ENCODE results near the gene DOCK9.

Gene DOCK9

DNA sequence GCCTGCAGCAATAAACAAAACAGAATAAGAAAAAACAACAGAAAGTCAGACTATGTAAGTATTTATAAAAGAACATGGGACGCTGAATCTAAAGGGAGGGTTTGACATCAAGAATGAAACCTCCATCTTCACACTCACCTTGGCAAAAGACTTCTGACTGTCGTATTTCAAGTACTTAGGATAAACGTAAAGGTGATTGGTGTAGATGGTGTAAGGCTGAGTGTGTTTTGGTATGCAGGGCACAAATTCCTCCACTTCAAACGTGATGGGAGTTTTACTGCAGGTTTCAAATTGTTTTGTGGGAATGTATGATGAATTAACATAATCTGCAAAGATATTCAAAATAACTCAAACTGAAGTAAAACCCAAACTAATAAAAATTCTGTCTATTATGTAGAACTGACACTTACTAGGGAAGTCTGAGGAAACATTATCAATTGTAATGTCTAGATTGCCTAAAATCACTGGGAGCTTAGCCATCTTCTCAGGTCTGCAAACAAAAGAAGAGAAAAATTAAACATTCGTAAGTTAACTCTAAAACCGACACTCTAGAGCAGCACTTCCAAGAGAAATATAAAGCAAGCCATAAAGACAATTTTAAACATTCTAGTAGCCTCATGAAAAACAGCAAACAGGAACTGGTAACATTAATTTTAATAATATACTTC, 89.5 kb downstream of the DOCK9 start:
- DNase-seq (ENCODE audit: low read depth, low spot score) = no peak

DNA sequence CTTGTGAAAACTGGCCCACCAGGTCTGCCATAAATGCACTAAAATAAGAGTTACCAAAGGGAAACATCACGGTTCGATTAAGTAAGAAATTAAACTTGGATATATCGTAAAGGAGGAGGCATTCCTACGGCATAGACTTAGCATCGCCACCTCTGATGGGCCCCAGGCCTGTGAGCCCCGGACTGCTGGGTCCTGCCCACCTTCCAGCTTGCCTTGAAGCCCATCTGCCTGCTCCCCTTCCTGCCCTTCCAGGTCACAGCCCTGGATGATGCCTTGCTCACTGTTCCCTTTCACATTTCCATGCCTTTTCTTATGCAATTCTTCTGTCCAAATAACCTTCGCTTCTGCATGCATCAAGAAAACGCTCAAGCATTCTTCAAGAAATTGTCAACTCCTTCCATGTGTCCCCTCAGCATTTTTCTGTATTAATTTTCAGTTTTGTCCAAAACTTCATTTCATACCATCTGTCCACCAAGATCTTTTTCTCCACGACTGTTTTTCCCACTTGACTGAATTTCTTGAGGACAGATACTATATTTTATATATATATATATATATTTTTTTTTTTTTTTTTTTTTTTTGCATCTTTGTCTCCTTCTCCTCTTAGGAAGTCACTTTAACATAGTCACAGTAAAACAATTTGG, 91.2 kb downstream of the DOCK9 start:
- no peak for DNase-seq (ENCODE audit: low read depth, low spot score)

DNA sequence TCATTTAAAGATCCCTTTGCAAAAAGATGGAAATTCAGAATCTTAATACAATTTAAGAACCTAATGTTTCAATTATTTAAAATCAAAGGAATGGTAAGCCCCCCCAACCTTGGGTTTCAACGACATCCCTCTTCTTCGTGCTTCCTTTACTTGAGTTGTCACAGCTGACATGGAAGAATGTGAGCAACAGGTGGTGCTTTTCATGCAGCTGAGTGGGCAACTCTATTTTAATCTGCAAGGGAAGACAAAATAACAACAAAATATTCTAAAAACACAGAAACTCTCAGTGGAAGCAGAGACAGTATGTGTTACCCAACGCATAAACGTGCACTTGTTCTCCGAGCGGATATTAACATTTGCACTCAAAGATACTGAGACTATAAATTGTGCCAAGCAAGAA, 92.3 kb downstream of the DOCK9 start:
- DNase-seq (ENCODE audit: low read depth, low spot score) = no peak

DNA sequence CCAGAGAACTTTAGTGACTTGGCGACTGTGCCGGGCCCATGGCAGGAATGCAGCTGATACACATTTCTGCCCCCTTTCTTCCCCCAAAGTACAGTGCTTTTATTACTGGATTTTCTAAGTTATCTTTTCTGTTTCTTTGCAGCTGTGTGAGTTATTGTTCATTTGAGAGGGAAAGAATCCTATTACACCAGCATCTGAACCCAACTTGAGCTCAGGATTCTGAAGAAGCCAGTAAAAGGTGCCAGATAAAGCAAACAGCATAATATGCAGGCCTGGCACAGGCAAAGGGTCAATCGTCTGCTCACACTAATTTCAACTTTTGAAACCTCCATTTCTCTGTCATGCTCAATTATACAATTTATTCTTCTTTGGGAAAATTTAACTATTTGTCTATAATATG, 93.9 kb downstream of the DOCK9 start:
- no peak for DNase-seq (ENCODE audit: low read depth, low spot score)

DNA sequence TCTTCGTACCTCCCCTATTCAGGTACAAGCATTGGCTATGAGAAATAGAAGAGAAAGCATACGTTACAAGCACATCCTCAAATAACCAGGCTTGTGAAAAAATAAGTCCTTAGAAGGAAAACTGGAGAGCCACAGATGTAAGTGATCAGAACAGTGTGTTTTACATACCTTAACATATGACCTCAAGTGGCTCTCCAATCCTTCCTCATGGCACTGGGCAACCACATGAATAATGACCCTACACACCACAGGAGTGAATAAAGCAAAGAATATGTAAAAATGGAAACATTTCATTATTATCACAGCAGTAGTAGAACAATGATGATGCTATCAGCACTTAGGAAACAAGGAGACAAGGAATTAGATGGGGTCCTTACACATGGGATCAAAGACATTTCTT, 96.5 kb downstream of the DOCK9 start:
- no peak for DNase-seq (ENCODE audit: low read depth, low spot score)

DNA sequence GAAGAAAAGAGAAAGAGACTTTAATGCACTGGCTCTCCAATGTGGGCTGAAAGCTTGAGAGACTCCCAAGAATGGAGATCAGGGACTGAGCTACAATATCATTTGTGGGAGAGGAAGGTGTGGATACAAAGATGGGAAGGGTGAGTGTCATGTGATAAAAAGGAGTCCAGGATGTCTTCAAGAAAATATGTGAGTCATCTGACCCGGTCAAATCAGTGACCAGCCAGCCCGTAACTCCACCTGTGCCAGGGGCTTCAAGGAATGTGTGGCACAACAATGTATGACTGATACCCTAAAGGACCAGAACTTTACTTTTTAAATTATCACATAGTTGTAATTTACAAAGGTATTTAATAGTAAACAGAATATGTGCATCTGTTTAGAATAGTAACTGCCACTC, 97.2 kb downstream of the DOCK9 start:
- no peak for DNase-seq (ENCODE audit: low read depth, low spot score)

DNA sequence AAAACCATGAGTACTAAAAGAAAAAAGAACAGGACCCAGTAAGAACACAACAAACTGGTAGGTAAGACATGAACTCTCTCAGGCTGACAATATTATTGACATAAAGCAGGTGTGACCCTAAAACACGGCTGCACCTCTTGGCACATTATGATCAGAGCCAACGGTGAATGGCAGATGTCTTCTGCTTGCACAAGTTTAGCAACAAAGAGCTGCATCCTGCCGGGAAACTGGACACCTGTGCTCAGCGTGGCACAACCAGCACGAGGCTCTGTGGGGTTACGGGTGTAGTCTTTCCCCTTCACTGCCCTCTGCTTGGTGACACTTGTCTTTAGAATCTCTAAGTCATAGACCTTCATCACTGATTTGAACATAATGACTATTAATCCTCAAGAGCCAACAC, 97.9 kb downstream of the DOCK9 start:
- no peak for DNase-seq (ENCODE audit: low read depth, low spot score)

DNA sequence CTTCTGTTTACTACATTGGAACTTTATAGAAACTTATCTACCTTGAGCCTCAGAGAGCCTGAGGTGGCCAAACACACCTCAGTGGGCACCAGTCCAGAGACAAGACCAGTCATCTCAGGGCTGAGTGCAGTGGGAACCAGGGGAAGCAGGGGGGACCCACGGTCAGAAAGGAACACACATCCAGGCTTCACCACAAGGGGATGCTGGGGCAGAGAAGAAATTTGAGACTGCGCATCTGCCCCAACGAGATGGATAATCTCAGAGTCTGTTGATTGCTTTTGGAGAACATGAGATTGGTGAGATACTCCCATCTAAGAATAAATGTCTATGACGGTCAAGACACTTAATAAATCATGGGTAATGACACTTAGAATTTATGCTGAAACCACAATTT, 98.7 kb downstream of the DOCK9 start:
- DNase-seq (ENCODE audit: low read depth, low spot score) = no peak

DNA sequence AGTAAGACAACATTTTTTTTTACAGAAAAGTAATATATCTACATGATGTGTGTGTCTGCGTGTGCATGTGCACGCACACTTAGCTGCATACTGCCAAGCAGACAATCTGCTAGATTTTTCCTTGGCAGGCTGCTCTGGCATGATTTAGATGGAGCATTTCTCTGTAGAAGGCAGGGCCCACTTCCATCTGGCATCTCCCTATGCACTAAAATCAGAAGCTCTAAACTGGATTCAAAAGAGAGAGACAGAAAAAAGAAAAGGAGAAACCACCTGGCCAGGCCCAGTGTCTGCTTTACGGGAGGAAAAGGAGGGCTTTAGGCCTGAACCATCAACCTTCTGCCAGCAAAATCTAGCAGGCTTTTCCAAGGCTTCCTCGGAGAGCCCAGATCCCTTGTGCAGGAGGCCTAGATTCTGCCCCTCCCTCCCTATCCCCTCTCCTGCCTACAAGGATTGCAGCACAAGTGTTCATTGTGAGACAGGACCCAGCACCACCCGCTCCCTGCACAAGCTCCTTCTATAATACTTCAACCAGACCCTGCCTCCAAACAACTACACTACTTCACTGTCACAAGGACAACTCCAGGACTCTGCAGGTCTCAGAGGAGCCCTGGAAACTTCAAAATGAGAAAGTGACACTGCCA, 99.3 kb downstream of the DOCK9 start:
- no peak for DNase-seq (ENCODE audit: low read depth, low spot score)

DNA sequence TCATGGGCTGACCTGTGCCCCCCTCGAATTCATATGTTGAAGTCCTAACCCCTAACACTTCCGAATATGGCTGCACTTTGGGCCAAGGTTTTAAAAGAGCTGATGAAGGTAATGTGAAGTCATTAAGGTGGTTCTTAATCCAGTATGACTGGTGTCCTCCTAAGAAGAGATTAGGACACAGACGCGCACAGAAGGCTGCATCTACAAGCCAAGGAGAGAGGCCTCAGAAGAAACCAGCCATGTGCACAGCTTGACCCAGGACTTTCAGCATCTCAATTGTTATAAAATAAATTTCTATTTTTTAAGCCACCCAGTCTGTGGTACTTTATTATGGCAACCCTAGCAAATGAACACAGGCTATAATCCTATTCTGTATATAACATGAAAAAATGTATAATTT, 99.9 kb downstream of the DOCK9 start:
- DNase-seq (ENCODE audit: low read depth, low spot score) = no peak

DNA sequence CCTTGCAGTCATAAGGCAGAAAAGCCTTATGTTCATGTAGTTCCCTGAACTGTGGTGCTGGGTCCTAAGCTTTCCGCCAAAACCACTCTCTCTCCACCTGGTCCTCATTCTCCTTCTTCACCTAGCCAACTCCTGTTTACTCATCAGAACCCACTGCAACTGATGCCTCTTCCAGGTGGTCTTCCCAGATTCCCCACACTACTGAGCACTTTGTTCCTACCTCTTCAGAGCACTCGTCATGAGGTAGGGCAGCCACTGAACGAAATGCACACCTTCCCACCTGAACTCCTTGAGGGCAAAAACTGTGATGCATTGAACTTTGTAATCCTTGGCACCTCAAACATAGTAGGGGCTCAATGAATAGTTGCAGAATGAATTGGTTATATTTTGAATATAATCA, 100.4 kb downstream of the DOCK9 start:
- no peak for DNase-seq (ENCODE audit: low read depth, low spot score)

DNA sequence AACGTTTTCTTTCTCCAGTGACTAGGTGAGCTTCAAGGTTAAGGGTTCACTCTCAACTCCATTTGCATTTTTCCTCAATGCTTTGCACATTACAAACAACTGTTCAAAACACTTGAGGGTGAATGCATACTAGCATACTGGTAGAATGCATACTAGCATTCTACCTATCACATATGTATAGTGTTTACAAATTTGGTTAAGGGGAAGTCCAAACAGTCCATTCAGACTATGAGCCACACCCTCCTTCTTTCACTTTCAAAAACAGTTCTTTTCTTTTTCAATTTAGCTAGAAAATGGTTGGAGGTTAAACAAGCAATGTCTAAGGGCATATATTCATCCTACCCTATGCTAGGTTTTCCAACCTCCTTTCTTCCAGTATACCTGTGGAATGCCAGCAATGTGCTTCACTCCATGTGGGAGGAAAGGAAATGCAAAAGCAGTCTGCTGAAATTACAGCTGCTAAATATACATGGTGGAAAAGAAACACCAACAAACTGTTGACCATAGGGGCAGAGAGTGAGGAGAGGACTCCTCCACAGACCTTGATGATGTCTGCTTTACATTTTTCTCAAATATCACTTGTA, 102.6 kb downstream of the DOCK9 start:
- DNase-seq (ENCODE audit: low read depth, low spot score) = no peak

DNA sequence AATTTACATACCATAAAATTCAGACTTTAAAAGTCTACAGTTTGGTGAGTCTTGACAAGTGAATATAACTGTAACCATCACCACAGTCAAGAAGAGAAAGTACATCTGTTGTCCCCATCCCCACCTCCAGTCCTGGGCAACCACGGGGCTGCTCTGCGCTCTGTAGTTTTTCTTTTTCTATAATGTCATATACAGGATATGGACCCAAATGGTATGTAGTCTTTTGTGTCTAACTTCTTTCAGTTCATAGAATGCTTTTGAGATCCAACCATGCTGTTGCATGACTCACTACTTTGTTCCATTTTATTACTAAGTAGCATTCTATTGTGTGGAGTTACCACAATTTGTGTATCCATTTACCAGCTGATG, 103.9 kb downstream of the DOCK9 start:
- no peak for DNase-seq (ENCODE audit: low read depth, low spot score)

DNA sequence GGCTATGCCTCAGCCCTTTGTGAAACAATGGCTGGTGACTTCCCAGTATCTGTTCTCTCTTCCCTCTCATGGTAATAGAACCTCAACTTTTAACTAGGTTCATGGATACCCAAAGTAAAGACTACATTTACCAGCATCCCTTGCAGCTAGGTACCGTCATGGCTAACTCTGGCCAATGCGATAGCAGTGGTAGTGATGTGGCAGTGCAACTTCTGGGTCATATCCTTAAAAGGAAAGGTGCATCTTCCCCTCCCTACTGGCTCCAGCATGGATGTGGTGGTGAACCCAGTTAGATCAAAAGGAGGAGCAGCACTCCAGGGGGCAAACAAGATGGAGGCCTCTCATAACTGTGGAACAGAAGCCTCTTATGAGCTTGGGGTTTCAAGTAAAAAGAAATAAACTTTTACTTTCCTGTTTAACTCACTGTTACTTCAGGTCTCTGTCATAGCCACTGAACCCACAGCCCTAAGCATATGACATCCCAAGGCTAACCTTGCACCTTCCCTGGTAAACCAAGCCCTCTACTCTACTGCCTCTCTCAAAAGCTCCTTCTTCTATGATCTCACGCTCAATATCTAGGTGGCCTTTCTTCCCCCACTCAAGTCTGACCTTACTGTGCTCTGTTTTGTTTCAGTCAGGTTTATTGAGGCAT, 104.4 kb downstream of the DOCK9 start:
- no peak for DNase-seq (ENCODE audit: low read depth, low spot score)

DNA sequence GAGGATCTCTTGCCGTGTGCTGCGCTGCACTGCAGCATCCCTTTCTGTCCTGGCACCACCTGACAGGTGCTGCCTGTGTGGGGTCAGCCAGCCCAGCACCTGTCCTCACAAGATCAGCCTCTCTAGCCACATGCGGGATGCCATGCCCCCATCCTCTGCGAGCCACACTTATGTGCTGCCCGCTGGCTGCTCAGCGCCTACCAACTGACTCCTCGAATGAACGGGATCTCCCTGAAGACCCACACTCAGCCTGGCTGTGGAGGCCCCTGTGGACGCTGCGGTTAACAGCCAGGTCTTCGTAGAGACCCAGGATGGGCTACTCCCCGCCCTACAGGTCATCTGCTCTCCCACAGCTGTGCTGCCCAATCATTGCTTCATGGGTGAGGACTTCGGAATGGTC, 106.1 kb downstream of the DOCK9 start:
- no peak for DNase-seq (ENCODE audit: low read depth, low spot score)

DNA sequence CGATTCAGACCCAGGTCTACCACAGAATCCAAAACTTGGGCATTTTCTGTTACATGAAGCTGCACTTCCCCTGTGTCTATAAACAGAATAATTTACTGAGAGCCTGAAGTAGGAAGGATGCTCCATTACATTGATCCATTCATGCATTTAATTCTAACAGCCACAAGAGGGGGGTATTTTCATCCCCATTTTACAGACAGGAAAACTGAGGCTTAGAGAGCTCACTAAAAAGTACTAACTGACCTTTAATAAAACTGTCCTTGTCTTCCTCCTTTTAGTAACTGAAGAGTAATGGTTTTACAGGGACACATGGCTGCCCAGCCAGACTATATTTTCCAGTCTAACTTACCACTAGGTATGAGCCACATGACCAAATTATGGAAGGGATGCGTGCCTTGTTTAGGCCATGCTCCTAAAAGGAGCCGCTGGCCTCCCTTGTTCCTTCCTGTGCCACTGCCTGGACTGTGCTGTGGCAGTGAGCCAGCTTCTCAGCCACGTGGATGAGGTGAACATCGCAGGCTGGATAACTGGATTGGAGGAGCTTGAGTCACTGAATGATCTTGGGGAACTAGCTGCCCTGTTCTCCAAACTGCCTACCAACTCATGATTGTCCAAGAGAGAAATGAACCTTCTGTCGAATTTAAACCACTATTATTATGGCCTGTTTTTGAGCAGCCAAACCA, 108.3 kb downstream of the DOCK9 start:
- no peak for DNase-seq (ENCODE audit: low read depth, low spot score)

DNA sequence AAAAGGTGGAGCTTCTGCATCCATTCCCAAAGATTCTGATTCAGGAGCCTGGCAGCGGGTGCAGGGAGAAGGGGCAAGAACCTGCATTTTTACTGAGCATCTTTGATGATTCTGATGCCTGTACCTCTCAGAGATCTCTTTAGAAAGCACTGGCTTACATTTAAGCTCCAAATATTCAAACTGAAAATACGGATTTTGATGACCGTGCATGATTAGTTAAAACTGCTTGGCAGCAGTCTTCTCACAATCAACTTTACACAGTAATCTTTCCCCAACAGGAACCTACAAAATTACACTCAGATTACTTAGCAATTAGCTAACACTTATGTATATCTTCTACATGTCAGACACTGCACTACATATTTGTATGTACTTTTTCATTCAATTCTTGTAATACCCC, 108.9 kb downstream of the DOCK9 start:
- no peak for DNase-seq (ENCODE audit: low read depth, low spot score)

DNA sequence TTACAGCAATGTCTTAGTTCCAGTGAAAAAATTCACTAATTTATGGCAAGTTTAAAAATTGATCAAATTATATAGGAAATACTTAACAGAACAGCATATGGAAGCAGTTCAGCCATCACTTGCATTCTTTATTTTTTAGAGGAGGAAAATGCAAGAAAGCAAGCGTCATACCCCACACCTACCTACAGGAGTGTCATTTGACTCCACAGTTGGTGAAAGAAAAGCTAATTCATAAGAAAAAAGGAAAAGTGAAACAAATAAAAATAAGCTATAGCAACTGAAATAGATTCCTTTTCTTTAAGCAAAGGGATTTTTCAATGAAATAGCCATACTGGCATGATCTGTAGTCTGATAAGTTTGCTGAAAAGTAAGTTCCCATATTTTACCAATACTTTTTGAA, 111.0 kb downstream of the DOCK9 start:
- no peak for DNase-seq (ENCODE audit: low read depth, low spot score)

DNA sequence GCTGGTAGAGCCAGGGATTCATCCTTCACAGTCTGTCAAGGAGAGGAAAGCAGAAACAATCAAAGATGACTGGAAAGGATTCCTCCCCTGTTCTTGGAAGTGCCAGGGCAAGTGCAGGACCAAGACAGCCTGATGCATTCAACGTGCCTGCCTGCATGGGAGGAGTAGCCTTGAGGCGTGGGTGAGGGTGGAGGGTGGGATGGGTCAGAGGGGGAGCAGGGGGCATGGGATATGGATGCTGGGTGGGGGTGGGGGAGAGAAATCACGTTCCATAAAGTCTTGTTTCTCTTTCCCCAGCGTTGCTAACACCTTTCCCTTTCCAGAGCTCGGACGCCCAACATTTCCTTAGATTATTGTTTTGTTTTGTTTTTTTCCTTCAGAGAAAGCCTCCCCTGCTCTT, 117.4 kb downstream of the DOCK9 start:
- no peak for DNase-seq (ENCODE audit: low read depth, low spot score)

DNA sequence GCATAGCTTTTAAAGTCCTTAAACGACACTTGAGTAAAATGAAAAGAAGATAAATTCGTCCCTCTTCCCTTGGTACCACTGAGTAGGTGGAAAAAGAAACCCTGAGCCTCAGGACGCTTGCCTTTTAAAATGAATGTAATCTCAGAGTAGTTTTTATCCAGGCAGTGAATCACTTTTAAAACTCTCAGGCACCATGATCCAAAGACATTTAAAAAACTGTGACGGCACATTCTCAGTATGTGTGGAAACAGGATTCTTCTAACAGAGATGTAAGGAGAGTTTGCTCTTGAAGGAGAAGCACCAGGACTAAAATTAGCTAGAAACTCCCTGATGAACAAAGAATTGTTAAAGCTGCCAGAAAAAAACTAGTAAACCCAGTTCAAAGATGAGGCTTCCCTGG, 119.7 kb downstream of the DOCK9 start:
- no peak for DNase-seq (ENCODE audit: low read depth, low spot score)

DNA sequence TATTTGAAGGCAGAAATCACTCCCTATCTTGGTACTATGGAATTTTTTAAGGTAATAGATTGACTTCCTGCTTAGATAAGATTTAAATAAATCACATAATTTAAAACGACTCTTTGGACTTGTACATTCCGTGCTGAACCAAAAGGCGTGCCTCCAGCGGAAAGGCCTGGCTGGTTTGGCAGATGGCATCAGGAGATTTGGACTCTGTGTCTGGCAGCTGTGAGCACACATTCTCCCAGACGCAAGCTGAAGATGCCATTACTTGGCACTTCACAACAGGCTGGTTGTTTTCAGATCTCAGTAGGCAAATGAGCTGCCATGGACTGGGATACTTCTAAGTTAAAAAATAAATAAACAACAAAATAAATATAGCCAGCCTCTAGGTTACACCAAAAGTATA, 120.9 kb downstream of the DOCK9 start:
- DNase-seq (ENCODE audit: low read depth, low spot score) = no peak

DNA sequence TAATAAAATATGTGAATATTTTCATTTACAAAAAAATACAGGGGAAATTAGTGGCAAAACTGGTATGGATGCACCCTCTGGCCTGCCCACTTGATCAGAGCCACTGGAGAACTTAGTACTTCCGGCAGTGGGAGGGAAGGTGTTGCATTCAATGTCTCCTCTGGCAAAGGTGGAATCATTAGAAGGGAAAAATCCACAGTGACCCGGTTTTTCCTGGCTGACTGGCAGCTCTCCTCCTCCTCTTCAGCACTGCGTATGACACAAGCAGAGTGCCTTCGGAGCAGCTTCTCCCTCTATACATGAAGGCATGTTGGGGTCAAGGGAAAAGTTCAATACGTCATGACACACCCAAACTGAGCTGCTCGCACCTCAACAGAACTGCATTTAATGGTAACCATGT, 123.4 kb downstream of the DOCK9 start:
- DNase-seq (ENCODE audit: low read depth, low spot score) = no peak
